ENCODE measurements around the gene CRYBB3. TPM values are rescaled to one million over a fixed set of nuclear protein-coding genes. Genes with fewer than 3 reads are reported as not detected.
"Not testable (repeated sequence)": the region's sequence is repeated elsewhere in the genome, so short reads cannot be mapped to it uniquely, and the experiment has no call there.

CRYBB3 gene
- total RNA-seq, 2 donors from 2014 or later: 0.97 TPM; not detected in 1

- peaks cover 4% of the 10 kb centered on the region for H3K36me3 Mint-ChIP-seq (ENCODE audit: low read depth)
- 95% methylated on average over 3 of the region's 4 CpGs; no CpG with 5 or more reads in 1 of the 2 experiments for WGBS, 2 experiments (ENCODE audit: insufficient coverage in 1 of 2, insufficient read length in 1 of 2)
- Histone ChIP-seq H3K9me3 (ENCODE audit: control insufficient read depth, low read length) (no peaks in the 10 kb centered on the region), H3K4me1 (ENCODE audit: control insufficient read depth, insufficient read depth, low read length) (no peaks in the 10 kb centered on the region), H3K27ac (ENCODE audit: low read depth, low read length) (no peak overlapping the region), H3K4me3 (ENCODE audit: low read length) (no peak overlapping the region), H3K9ac (ENCODE audit: extremely low read depth, low read length, poor library complexity, severe bottlenecking) (no peak overlapping the region), H3K27me3 (ENCODE audit: control insufficient read depth, insufficient read depth, low read length, poor library complexity, severe bottlenecking) (no peaks in the 10 kb centered on the region), H3K36me3 (ENCODE audit: control insufficient read depth, insufficient read depth, low read length) (peaks cover 6% of the 10 kb centered on the region)
- no peaks in the 10 kb centered on the region for H3K27me3 Mint-ChIP-seq (ENCODE audit: insufficient read depth)
- H3K4me3 Mint-ChIP-seq: no peak overlapping the region
- no peaks in the 10 kb centered on the region for H3K9me3 Mint-ChIP-seq
- no peak overlapping the region for H3K27ac Mint-ChIP-seq
- TF ChIP-seq CTCF (conservative IDR thresholded peaks at IDR 0.05): no peak
- no peaks in the 10 kb centered on the region for H3K4me1 Mint-ChIP-seq
- DNase-seq: no peak
Measured at GRCh38 chr22:25203082-25203481, 3.4 kb downstream of the CRYBB3 start.

- not testable (repeated sequence) for H3K27me3 ChIP-seq (ENCODE audit: control insufficient read depth, insufficient read depth, low read length, poor library complexity, severe bottlenecking); H3K4me3 ChIP-seq (ENCODE audit: low read length); H3K27me3 Mint-ChIP-seq (ENCODE audit: insufficient read depth); H3K4me1 Mint-ChIP-seq; H3K9me3 ChIP-seq (ENCODE audit: control insufficient read depth, low read length); H3K4me1 ChIP-seq (ENCODE audit: control insufficient read depth, insufficient read depth, low read length); H3K36me3 ChIP-seq (ENCODE audit: control insufficient read depth, insufficient read depth, low read length); H3K9me3 Mint-ChIP-seq; H3K4me3 Mint-ChIP-seq; DNase-seq; H3K27ac ChIP-seq (ENCODE audit: low read depth, low read length); H3K36me3 Mint-ChIP-seq (ENCODE audit: low read depth); H3K27ac Mint-ChIP-seq; H3K9ac ChIP-seq (ENCODE audit: extremely low read depth, low read length, poor library complexity, severe bottlenecking)
- WGBS, 2 experiments (ENCODE audit: insufficient coverage in 1 of 2, insufficient read length in 1 of 2): 80 to 85% methylated on average over 2 to 7 of the region's 7 CpGs
Measured at GRCh38 chr22:25204547-25204946, 4.9 kb downstream of the CRYBB3 start.

GRCh38 chr22:25205847-25206246 lies 6.2 kb downstream of the CRYBB3 start:
- no peak overlapping the region for H3K27ac ChIP-seq (ENCODE audit: low read depth, low read length)
- Mint-ChIP-seq H3K4me1 (no peaks in the 10 kb centered on the region), H3K9me3 (no peaks in the 10 kb centered on the region), H3K27me3 (ENCODE audit: insufficient read depth) (no peaks in the 10 kb centered on the region), H3K4me3 (no peak overlapping the region), H3K36me3 (ENCODE audit: low read depth) (peaks cover 3% of the 10 kb centered on the region), H3K27ac (no peak overlapping the region)
- no peaks in the 10 kb centered on the region for H3K27me3 ChIP-seq (ENCODE audit: control insufficient read depth, insufficient read depth, low read length, poor library complexity, severe bottlenecking)
- 86 to 100% methylated on average over 1 of the region's 1 CpG for WGBS, 2 experiments (ENCODE audit: insufficient coverage in 1 of 2, insufficient read length in 1 of 2)
- H3K36me3 ChIP-seq (ENCODE audit: control insufficient read depth, insufficient read depth, low read length): peaks cover 6% of the 10 kb centered on the region
- H3K4me3 ChIP-seq (ENCODE audit: low read length): no peak overlapping the region
- TF ChIP-seq CTCF (conservative IDR thresholded peaks at IDR 0.05): no peak
- no peak for DNase-seq
- H3K4me1 ChIP-seq (ENCODE audit: control insufficient read depth, insufficient read depth, low read length): no peaks in the 10 kb centered on the region
- no peak overlapping the region for H3K9ac ChIP-seq (ENCODE audit: extremely low read depth, low read length, poor library complexity, severe bottlenecking)
- no peaks in the 10 kb centered on the region for H3K9me3 ChIP-seq (ENCODE audit: control insufficient read depth, low read length)

GRCh38 chr22:25206998-25207397 lies 7.3 kb downstream of the CRYBB3 start:
- 95% methylated on average over 16 to 21 of the region's 21 CpGs for WGBS, 2 experiments (ENCODE audit: insufficient coverage in 1 of 2, insufficient read length in 1 of 2)
- Histone ChIP-seq H3K4me1 (ENCODE audit: control insufficient read depth, insufficient read depth, low read length) (no peaks in the 10 kb centered on the region), H3K27me3 (ENCODE audit: control insufficient read depth, insufficient read depth, low read length, poor library complexity, severe bottlenecking) (no peaks in the 10 kb centered on the region), H3K4me3 (ENCODE audit: low read length) (no peak overlapping the region), H3K27ac (ENCODE audit: low read depth, low read length) (no peak overlapping the region), H3K9ac (ENCODE audit: extremely low read depth, low read length, poor library complexity, severe bottlenecking) (no peak overlapping the region), H3K9me3 (ENCODE audit: control insufficient read depth, low read length) (no peaks in the 10 kb centered on the region), H3K36me3 (ENCODE audit: control insufficient read depth, insufficient read depth, low read length) (peaks cover 6% of the 10 kb centered on the region)
- H3K27ac Mint-ChIP-seq: no peak overlapping the region
- H3K36me3 Mint-ChIP-seq (ENCODE audit: low read depth): peaks cover 3% of the 10 kb centered on the region
- H3K27me3 Mint-ChIP-seq (ENCODE audit: insufficient read depth): no peaks in the 10 kb centered on the region
- H3K4me1 Mint-ChIP-seq: no peaks in the 10 kb centered on the region
- DNase-seq: no peak
- H3K4me3 Mint-ChIP-seq: no peak overlapping the region
- no peak for TF ChIP-seq CTCF (conservative IDR thresholded peaks at IDR 0.05)
- H3K9me3 Mint-ChIP-seq: no peaks in the 10 kb centered on the region

All from endodermal cell (in vitro differentiated cells).